Thyroid gland (tissue), 4 donors: ENCODE measurements around the gene IQGAP2. TPM values are rescaled to one million over a fixed set of nuclear protein-coding genes. Genes with fewer than 3 reads are reported as not detected.

Experiments
- DNase-seq, 2 donors: peaks; one replicate each; pipeline ENCODE4 v3.0.0-alpha.2; 2019
- H3K27ac ChIP-seq, 3 donors: fragments of 200-600 bp; sonication (generic); 1 replicate in 2 of 3; 2 replicates in 1 of 3; pipeline ENCODE4 v1.5.1; 2016 to 2019; ENCODE audit warnings: mild to moderate bottlenecking in 1 of 3, moderate library complexity in 1 of 3
- H3K27me3 ChIP-seq: fragments of 200-600 bp; sonication (generic); one replicate; pipeline ENCODE4 v1.5.1; 2019
- H3K36me3 ChIP-seq, 2 donors: fragments of 200-600 bp; sonication (generic); one replicate each; pipeline ENCODE4 v1.5.1; 2016 to 2019
- H3K4me1 ChIP-seq, 2 donors: fragments of 200-600 bp; sonication (generic); one replicate each; pipeline ENCODE4 v1.5.1; 2017 to 2019
- H3K4me3 ChIP-seq, 3 donors: fragments of 200-600 bp; sonication (generic); replicated peaks in 1 of 3; 1 replicate in 2 of 3; 2 replicates in 1 of 3; pipeline ENCODE4 v1.5.1; 2016; ENCODE audit warnings: mild to moderate bottlenecking in 1 of 3
- H3K9me3 ChIP-seq: fragments of 200-600 bp; sonication (generic); one replicate; pipeline ENCODE4 v1.5.1; 2017
- CTCF ChIP-seq, 6 experiments: fragments of 200-600 bp in 3 of 6; fragments of 450-650 bp in 3 of 6; sonication (generic) in 3 of 6; IDR thresholded peaks; one replicate each; pipeline ENCODE4 v1.5.1; 2016 to 2019; ENCODE audit warnings: antibody characterized with exemption in 6 of 6, mild to moderate bottlenecking in 2 of 6, inconsistent platforms in 1 of 6, moderate library complexity in 1 of 6
- POLR2A ChIP-seq, 2 donors: fragments of 450-650 bp; IDR thresholded peaks; one replicate each; pipeline ENCODE4 v1.6.1; 2017; ENCODE audit warnings: antibody characterized with exemption in 2 of 2, mild to moderate bottlenecking in 2 of 2, moderate library complexity in 1 of 2
- WGBS, 2 donors: methylation state at CpG; one replicate each; pipeline ENCODE4 v1.1.5; 2017; 5-methylcytosine and 5-hydroxymethylcytosine counted together
- intact Hi-C: fragments of 100-400 bp; cut with DNase I; formaldehyde crosslinking; loops from one replicate; pipeline ENCODE4 v1.15.1; 2023
- total RNA-seq, 4 donors: library from RNA; depleted of rRNA; stranded (reverse); fragments of >200 nt; gene quantifications; one replicate each; pipeline ENCODE4 v1.2.3, GENCODE V29; 2016

IQGAP2 gene
- total RNA-seq, 4 donors from 2014 or later = 55.1 to 85.5 (median 64.0) TPM

GRCh38 chr5:76729373-76730290, 326.5 kb downstream of the IQGAP2 start:
- no peak overlapping the region for H3K4me3 ChIP-seq

GRCh38 chr5:76732405-76733048, 329.4 kb downstream of the IQGAP2 start:
- Histone ChIP-seq H3K36me3 (no peaks in the 10 kb centered on the region), H3K9me3 (no peaks in the 10 kb centered on the region), H3K27ac (no peak overlapping the region), H3K27me3 (no peaks in the 10 kb centered on the region), H3K4me1 (peaks cover 0 to 7% of the 10 kb centered on the region in 2 donors), H3K4me3 (no peak overlapping the region)
- WGBS, 2 donors = 95 to 96% methylated on average over 15 of the region's 15 CpGs
- DNase-seq = no peak
- intact Hi-C loops = no loop called here
- TF ChIP-seq POLR2A (IDR thresholded peaks at IDR 0.05) (no peak), CTCF (IDR thresholded peaks at IDR 0.05) (no peak)

More at GRCh38 chr5:76729373-76730290, 326.5 kb downstream of the IQGAP2 start:
- no peaks in the 10 kb centered on the region for H3K36me3 ChIP-seq
- no peaks in the 10 kb centered on the region for H3K27me3 ChIP-seq
- no peaks in the 10 kb centered on the region for H3K9me3 ChIP-seq
- no peaks in the 10 kb centered on the region for H3K4me1 ChIP-seq
- intact Hi-C loops = no loop called here
- TF ChIP-seq CTCF (IDR thresholded peaks at IDR 0.05) (no peak), POLR2A (IDR thresholded peaks at IDR 0.05) (no peak)
- no peak for DNase-seq
- H3K27ac ChIP-seq = no peak overlapping the region
- WGBS, 2 donors = 94 to 97% methylated on average over 5 of the region's 5 CpGs

DNA sequence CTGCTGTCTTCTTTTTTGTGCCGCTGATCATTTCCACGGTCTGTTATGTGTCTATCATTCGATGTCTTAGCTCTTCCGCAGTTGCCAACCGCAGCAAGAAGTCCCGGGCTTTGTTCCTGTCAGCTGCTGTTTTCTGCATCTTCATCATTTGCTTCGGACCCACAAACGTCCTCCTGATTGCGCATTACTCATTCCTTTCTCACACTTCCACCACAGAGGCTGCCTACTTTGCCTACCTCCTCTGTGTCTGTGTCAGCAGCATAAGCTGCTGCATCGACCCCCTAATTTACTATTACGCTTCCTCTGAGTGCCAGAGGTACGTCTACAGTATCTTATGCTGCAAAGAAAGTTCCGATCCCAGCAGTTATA, 329.9 kb downstream of the IQGAP2 start:
- no peak overlapping the region for H3K27ac ChIP-seq

DNA sequence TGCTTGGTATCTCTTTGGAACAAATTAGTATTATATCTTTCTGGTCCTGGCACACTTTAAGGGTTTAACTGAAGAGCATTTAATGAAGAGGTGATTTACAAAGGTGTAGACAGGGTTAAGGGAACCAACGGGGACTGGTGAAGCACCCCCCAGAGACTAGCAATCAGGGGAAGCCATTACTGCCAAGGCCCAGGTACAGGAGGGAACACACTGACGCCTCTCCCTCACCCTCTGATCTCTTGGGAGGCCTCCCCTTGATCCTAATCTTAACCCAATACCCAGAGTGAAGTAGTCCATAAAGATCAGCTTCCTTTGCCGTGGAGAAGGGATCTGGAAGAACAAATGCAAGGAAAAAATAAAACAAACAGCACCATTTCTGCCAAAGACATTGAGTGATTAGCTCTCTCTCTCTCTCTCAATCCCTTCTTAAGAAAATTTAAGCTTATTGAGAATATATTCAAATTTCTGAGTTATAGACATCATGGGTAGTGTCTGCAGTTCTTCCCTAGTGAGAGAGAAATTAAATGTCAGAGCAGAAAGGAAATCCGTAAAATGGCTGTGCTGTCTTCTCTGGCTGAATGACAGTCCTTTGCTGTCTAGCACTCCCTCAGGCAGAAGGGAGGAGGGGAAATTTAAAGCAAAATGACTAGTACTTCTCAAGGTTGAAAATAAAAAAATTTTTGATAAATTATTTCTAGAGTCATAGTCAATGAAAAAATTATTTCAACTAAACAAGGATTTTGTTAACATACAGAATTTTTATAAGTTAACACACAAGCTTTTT, 332.9 kb downstream of the IQGAP2 start:
- Histone ChIP-seq H3K9me3 (no peaks in the 10 kb centered on the region), H3K4me3 (no peak overlapping the region), H3K4me1 (peaks cover 0 to 7% of the 10 kb centered on the region in 2 donors), H3K27ac (no peak overlapping the region), H3K27me3 (no peaks in the 10 kb centered on the region), H3K36me3 (no peaks in the 10 kb centered on the region)
- DNase-seq = no peak
- no peak for TF ChIP-seq POLR2A (IDR thresholded peaks at IDR 0.05)
- no peak for TF ChIP-seq CTCF (IDR thresholded peaks at IDR 0.05)
- WGBS, 2 donors = 65 to 72% methylated on average over 4 of the region's 4 CpGs
- intact Hi-C loops = no loop called here

More for the DNA sequence above, 329.9 kb downstream of the IQGAP2 start:
- Histone ChIP-seq H3K27me3 (no peaks in the 10 kb centered on the region), H3K4me1 (peaks cover 0 to 7% of the 10 kb centered on the region in 2 donors), H3K36me3 (no peaks in the 10 kb centered on the region), H3K9me3 (no peaks in the 10 kb centered on the region), H3K4me3 (no peak overlapping the region)
- intact Hi-C loops = no loop called here
- DNase-seq = no peak
- TF ChIP-seq CTCF (IDR thresholded peaks at IDR 0.05) (no peak), POLR2A (IDR thresholded peaks at IDR 0.05) (no peak)
- WGBS, 2 donors = 93% methylated on average over 13 of the region's 13 CpGs
